NCI-H2227 (cell line): ENCODE data around the gene SCN2B.

Source experiments
- DNase-seq: peaks from one replicate; lab custom pipeline; 2025; ENCODE audit not compliant: unreplicated experiment; lab: John Stamatoyannopoulos, UW

The SCN2B gene, protein sequence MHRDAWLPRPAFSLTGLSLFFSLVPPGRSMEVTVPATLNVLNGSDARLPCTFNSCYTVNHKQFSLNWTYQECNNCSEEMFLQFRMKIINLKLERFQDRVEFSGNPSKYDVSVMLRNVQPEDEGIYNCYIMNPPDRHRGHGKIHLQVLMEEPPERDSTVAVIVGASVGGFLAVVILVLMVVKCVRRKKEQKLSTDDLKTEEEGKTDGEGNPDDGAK

DNA sequence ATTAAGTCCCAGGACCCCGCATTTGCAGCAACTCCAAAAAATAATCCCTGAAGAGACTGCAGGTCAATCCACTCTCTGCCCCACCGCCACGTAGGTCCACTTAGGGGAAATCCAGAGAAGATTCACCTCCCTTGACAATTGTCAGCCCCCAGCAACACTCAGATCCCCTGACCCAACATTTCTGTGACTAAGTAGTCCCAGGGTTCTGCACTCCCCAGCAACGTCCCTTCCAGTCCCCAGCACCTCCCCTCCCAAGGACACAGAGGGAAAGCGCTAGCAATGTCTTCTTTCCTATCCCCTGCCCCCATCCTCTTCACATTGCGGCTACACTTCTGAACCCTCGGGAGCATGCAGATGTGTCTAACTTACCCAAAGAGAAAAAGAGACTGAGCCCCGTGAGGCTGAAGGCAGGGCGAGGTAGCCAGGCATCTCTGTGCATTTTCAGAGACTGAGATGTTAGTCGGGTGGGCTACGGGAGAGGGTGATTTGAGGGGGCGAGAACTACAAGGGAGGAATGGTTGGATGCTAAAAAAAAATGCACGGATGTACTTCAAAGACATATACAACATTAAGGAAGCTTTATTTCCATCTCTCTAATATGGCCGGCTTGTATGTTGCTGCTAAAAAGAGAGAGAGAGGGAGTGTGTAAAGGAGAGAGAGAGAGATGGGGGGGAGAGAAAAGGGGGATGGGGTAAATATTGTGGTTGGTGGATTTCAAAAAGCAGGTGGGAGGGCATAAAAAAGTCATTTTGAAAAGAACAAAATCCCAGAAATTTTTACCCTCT lies at the start of gene SCN2B:
TSS of gene SCN2B (minus strand) at position 647 of the 785 bp plus-strand sequence. CDS start at position 439, 208 bp downstream.
- DNase-seq = peak; percentile 8

GRCh38 chr11:118224511-118225188 lies 48.2 kb upstream of the SCN2B start, which contains the start of gene JAML:
Gene JAML, minus strand, starts transcription at chr11:118225011. Its CDS starts 10,145 bp downstream, at chr11:118214866.
- no peak for DNase-seq

DNA sequence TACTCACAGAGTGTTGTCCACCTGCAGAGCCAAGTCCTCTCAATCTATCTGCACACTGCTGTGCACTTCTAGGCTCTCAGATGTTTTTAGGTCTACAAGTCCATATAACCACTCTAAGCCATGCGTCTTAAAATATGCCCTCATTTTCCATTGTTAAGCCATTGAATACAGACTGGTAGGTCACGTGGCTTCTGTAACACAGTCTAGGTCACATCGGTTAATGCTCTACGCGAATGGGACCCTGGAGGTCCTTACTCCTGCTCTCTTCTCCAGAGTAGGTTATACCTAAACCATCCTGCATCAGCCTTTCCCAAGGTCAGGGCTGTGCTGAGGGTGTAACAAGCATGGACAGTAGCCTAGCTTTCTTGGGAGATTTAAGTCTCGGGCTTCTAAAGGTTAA lies 47.6 kb upstream of the SCN2B start:
- DNase-seq = no peak

GRCh38 chr11:118223570-118223969 lies 47.1 kb upstream of the SCN2B start:
- no peak for DNase-seq

- no peak for DNase-seq
These were observed 46.0 kb upstream of the SCN2B start for GRCh38 chr11:118222437-118222836.

- no peak for DNase-seq
These were observed 45.0 kb upstream of the SCN2B start for GRCh38 chr11:118221419-118221818.

DNA sequence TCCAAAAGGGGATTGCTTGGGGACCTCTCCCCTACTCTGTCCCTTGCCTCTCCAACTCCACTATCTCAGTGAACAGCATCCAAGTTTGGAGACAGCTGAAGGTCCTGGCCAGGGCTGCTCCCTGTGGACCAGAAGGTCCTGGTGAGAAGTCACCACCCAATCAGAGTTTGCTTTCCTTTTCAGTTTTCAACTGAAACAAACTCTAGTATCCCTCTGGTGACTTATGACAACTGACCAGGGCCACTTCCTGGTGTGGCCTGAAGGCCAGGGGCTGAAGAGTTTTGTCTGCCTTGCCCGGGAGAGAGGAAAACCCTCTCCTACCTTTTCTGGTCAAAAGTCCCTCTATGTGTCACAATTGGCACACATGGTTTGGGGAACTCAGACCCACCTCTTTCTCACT lies 43.3 kb upstream of the SCN2B start:
- no peak for DNase-seq

DNA sequence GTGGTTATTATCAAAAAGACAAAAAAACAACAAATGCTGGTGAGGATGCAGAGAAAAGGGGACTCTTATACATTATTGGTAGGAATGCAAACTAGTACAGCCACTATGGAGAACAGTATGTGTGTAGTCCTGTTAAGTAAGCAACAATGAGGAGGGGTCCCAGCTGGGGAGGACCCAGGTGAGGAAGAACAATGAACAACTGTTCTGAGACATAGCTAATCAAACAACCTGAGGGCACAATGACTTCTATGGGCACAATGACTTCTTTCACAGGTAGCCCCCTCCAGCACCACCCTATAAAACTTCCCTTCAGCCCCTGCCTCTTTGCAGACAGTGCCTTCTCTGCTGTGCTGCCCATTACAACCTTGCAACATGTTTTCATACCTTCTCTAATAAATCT lies 42.8 kb upstream of the SCN2B start:
- DNase-seq = no peak

GRCh38 chr11:118217575-118217974 lies 41.1 kb upstream of the SCN2B start:
- no peak for DNase-seq

GRCh38 chr11:118216621-118217481 lies 40.4 kb upstream of the SCN2B start:
- DNase-seq = no peak

GRCh38 chr11:118215765-118216164 lies 39.3 kb upstream of the SCN2B start:
- no peak for DNase-seq

DNA sequence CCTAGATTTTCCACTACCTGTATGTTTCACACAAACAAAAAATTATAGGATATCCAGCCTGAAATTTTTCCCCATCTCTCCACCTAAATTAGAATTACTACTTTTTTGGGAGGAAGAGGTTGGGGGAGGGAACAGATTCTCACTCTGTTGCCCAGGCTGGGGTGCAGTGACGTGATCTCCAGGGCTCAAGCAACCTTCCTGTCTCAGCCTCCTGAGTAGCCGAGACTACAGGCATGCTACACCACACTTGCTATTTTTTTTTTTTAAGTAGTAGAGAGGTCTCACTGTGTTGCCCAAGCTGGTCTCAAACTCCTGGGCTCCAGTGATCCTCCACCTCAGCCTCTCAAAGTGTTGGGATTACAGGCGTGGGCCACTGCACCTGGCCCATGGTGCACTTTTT lies 38.8 kb upstream of the SCN2B start:
- no peak for DNase-seq

DNA sequence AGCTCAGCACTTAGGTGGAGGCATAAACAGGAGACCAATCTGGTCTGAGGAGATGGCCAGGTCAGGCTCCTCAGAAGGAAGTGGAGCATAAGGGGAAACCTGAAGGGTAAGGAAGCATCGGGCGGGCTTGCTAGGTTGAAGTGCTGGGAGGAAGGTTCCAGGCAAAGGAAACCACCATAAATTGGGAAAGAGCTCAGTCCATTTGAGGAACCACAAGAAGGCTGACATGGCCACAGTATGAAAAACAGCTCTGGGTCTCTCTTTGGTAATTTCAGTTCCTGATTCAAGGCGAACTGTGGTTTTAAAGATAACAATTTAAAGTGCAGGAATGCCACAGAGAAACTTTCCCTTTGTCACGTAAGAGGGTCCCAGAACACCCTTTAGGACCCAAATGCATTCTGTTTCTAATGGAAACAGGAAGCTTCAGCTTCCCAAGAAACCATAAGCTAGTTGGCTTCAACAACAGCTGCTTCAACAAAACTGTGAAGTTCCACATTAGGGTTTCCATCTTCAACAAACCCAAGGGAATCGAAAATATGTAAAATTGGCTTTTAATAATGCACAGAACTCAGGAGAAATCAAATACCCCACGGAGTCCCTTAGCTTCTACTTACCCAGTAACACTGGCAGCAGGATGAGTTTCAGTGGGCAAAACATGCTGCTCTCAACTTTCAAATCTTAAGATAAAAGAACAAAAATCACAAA lies 37.9 kb upstream of the SCN2B start:
- DNase-seq = no peak

DNA sequence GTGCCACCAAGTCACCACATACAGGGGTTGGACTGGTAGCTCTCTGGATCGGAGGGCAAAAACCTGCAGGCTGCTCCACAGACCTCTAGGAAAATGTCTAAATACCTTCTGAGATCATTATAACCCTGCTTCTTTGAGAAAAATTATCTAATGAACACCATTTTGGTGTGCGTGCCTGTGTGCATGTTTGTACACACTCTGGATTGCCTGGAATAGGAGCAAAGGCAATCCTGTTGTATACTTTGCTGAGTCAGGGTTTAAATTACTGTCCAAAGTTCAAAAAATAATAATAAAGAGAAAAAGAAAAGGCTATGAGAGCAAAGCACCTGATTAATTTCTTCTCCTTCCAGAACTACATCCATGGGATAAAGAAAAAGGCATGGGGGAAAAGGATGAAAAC lies 37.3 kb upstream of the SCN2B start:
- DNase-seq = no peak

DNA sequence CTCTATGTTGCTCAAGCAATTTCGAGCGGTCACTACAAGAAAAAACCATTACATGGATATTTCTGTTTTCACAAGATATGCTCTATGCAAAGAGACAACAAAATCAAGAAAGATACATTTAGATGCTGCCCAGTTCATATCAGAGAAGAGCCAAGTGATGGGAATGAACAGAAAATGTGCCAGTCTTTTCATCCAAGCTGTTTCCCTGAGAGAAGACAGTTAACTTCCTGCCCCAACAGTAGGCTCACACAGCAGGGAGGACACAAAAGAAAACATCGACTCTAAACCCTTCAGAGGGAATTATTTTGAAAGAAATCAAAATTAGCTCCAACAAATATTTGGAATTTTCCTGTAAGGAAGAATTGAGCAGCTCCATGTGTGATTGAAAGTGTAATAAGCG lies 36.8 kb upstream of the SCN2B start:
- DNase-seq = no peak

DNA sequence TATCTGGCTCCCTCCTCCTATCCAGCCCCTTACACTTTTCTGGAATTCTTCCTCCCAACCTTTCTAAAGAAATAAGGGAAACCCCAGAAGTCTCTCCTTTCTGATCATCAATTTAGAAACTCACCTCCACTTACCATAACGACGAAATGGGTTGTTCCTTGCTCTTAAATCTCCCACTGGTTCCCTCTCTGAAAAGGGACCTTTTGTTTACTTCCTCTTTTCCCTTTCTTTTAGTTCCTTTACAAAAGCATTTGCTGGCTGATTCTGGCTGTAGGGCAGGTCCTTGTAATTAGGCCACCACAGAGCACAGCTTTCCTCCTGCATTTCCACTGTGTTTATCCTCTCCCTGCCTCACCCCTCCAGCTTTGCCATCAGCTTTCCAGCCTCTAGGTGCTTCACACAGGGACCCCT lies 36.3 kb upstream of the SCN2B start:
- DNase-seq = peak; percentile 15

GRCh38 chr11:118212131-118212725 lies 35.8 kb upstream of the SCN2B start:
- no peak for DNase-seq

GRCh38 chr11:118211006-118211405 lies 34.6 kb upstream of the SCN2B start:
- no peak for DNase-seq

GRCh38 chr11:118210323-118210722 lies 33.9 kb upstream of the SCN2B start:
- DNase-seq = no peak

DNA sequence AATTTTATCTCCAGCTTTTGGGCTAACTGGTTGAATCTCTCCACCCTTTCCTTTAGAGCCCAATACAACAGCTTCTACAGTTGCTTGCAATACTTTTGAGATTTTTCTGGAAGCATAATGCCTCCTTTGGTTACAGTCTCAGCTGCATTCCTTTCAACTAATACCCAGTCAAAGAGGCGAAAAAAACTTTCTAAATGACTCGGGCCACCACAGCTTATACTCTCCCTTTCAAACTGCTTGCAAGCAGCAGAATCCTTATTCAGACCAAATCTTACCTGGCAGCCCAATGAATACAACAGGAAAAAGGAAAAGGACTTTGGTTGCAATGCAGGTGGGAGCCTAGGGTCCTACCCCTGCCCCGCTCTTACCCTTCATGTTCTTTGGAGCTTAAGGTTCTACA lies 32.6 kb upstream of the SCN2B start:
- DNase-seq = no peak
